Neural progenitor cell (in vitro differentiated cells): ENCODE data around the gene RAP1A. TPM values are rescaled to one million over a fixed set of nuclear protein-coding genes. Genes with fewer than 3 reads are reported as not detected.

Experiments used
- DNase-seq: peaks from one replicate; pipeline ENCODE4 v3.0.0-alpha.2; 2016; ENCODE audit warnings: low spot score
- H2AFZ ChIP-seq: fragments of 200-600 bp; sonication (generic); replicated peaks from 2 replicates; pipeline ENCODE4 v1.6.1; 2016; ENCODE audit warnings: antibody characterized with exemption
- H3F3A ChIP-seq: fragments of 200-600 bp; sonication (generic); 2 replicates; pipeline ENCODE4 v1.6.1; 2016; ENCODE audit warnings: antibody characterized with exemption, low read depth
- H3K27ac ChIP-seq: fragments of 200-600 bp; sonication (generic); 2 replicates; pipeline ENCODE4 v1.5.1; 2016; ENCODE audit warnings: mild to moderate bottlenecking
- H3K27me3 ChIP-seq: fragments of 200-600 bp; sonication (generic); 2 replicates; pipeline ENCODE4 v1.6.1; 2016; ENCODE audit warnings: mild to moderate bottlenecking, moderate library complexity
- H3K36me3 ChIP-seq: fragments of 200-600 bp; sonication (generic); 2 replicates; pipeline ENCODE4 v1.5.1; 2016
- H3K4me1 ChIP-seq: fragments of 200-600 bp; sonication (generic); 2 replicates; pipeline ENCODE4 v1.6.1; 2016; ENCODE audit warnings: mixed run types
- H3K4me2 ChIP-seq: fragments of 200-600 bp; sonication (generic); 2 replicates; pipeline ENCODE4 v1.6.1; 2016
- H3K4me3 ChIP-seq: fragments of 200-600 bp; sonication (generic); 2 replicates; pipeline ENCODE4 v1.5.1; 2016
- H3K79me2 ChIP-seq: fragments of 200-600 bp; sonication (generic); 2 replicates; pipeline ENCODE4 v1.6.1; 2016; ENCODE audit warnings: low read depth
- H3K9ac ChIP-seq: fragments of 200-600 bp; sonication (generic); 2 replicates; pipeline ENCODE4 v1.6.1; 2016
- H3K9me3 ChIP-seq: fragments of 200-600 bp; sonication (generic); 2 replicates; pipeline ENCODE4 v1.5.1; 2016; ENCODE audit warnings: low read depth
- H4K20me1 ChIP-seq: fragments of 200-600 bp; sonication (generic); 2 replicates; pipeline ENCODE4 v1.6.1; 2016; ENCODE audit warnings: low read depth
- H3K27ac Mint-ChIP-seq: 3 replicates; pipeline ENCODE4 v1.8.0; 2021; ENCODE audit warnings: mixed read lengths
- H3K27me3 Mint-ChIP-seq: 2 replicates; pipeline ENCODE4 v1.8.0; 2022; ENCODE audit warnings: low read depth, mild to moderate bottlenecking, inconsistent platforms, moderate library complexity, mixed read lengths; ENCODE audit not compliant: insufficient read depth
- H3K36me3 Mint-ChIP-seq: 3 replicates; pipeline ENCODE4 v1.8.0; 2021; ENCODE audit warnings: mixed read lengths
- H3K4me1 Mint-ChIP-seq: 3 replicates; pipeline ENCODE4 v1.8.0; 2021; ENCODE audit warnings: mixed read lengths
- H3K4me3 Mint-ChIP-seq: 3 replicates; pipeline ENCODE4 v1.8.0; 2021; ENCODE audit warnings: mild to moderate bottlenecking, moderate library complexity, mixed read lengths
- H3K9me3 Mint-ChIP-seq: 3 replicates; pipeline ENCODE4 v1.8.0; 2020; ENCODE audit warnings: mixed read lengths
- EZH2 ChIP-seq: fragments of 200-600 bp; sonication (generic); IDR thresholded peaks from 2 replicates; pipeline ENCODE4 v1.6.1; 2017; ENCODE audit warnings: antibody characterized with exemption, mild to moderate bottlenecking, moderate library complexity
- EZH2phosphoT487 ChIP-seq: fragments of 200-600 bp; sonication (generic); IDR thresholded peaks from 2 replicates; pipeline ENCODE4 v1.6.1; 2017; ENCODE audit warnings: antibody characterized with exemption
- total RNA-seq: library from RNA; depleted of rRNA; stranded (reverse); fragments of >200 nt; gene quantifications from 2 replicates; pipeline ENCODE4 v1.2.3, GENCODE V29; 2015; ENCODE audit warnings: low replicate concordance
- TF ChIP-seq, protein P1 (sequence below): fragments of 200-600 bp; sonication (generic); IDR thresholded peaks from 2 replicates; pipeline ENCODE4 v1.5.1; 2017; ENCODE audit warnings: antibody characterized with exemption, mild to moderate bottlenecking

Gene RAP1A
- total RNA-seq, 1 donor from 2014 or later = 27.5 TPM

DNA sequence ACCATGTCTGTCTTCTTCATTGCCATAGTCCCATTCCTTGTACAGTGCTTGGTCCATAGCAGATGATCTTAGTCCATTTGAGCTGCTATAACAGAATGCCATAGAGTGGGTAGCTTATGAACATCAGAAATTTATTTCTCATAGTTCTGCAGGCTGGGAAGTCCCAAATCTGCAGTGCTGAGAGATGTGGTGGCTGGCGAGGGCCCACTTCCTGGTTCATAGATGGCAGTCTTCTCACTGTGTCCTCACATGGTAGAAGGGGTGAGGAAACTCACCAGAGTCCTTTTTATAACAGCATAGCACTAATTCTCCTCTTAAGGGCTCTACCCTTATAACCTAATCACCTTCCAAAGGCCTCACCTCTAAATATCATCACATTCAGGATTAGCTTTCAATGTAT lies 23.1 kb upstream of the RAP1A start:
- H3K4me3 Mint-ChIP-seq = no peak overlapping the region
- H3K9me3 Mint-ChIP-seq = no peaks in the 10 kb centered on the region
- Histone ChIP-seq H3K79me2 (no peaks in the 10 kb centered on the region), H3K9me3 (no peaks in the 10 kb centered on the region), H3K36me3 (no peaks in the 10 kb centered on the region), H2AFZ (no peak overlapping the region), H3K4me1 (peaks cover 6% of the 10 kb centered on the region), H3K27ac (no peak overlapping the region), H4K20me1 (no peaks in the 10 kb centered on the region), H3K27me3 (no peaks in the 10 kb centered on the region), H3F3A (no peaks in the 10 kb centered on the region), H3K4me3 (no peak overlapping the region), H3K4me2 (no peak overlapping the region), H3K9ac (no peak overlapping the region)
- no peaks in the 10 kb centered on the region for H3K27me3 Mint-ChIP-seq
- DNase-seq = no peak
- H3K27ac Mint-ChIP-seq = no peak overlapping the region
- no peaks in the 10 kb centered on the region for H3K36me3 Mint-ChIP-seq
- H3K4me1 Mint-ChIP-seq = peaks cover 20% of the 10 kb centered on the region
- TF ChIP-seq EZH2phosphoT487 (no peak), EZH2 (no peak)
- TF ChIP-seq, protein P1, sequence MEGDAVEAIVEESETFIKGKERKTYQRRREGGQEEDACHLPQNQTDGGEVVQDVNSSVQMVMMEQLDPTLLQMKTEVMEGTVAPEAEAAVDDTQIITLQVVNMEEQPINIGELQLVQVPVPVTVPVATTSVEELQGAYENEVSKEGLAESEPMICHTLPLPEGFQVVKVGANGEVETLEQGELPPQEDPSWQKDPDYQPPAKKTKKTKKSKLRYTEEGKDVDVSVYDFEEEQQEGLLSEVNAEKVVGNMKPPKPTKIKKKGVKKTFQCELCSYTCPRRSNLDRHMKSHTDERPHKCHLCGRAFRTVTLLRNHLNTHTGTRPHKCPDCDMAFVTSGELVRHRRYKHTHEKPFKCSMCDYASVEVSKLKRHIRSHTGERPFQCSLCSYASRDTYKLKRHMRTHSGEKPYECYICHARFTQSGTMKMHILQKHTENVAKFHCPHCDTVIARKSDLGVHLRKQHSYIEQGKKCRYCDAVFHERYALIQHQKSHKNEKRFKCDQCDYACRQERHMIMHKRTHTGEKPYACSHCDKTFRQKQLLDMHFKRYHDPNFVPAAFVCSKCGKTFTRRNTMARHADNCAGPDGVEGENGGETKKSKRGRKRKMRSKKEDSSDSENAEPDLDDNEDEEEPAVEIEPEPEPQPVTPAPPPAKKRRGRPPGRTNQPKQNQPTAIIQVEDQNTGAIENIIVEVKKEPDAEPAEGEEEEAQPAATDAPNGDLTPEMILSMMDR = no peak

DNA sequence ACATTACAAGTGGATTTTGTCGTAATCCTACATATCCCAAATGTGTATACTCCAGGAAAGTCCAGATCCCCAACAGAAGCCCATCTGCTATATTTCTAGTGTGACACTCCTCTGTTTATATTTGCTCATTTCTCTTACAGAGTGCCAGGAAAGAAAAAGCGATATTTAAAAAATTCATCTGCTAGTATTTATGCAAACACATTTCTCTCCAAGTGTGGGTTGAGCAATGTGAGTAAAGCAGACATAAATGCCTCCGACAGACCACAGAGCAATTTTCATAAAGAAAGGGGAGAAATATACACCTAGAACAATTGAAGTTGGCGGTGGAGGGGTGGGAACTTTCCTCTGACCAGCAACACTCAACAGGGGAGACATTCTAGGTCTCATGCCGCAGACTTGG lies 22.2 kb upstream of the RAP1A start:
- H3K27me3 Mint-ChIP-seq = peaks cover 3% of the 10 kb centered on the region
- peaks cover 15% of the 10 kb centered on the region for H3K4me1 Mint-ChIP-seq
- no peaks in the 10 kb centered on the region for H3K27me3 ChIP-seq
- no peak for DNase-seq
- TF ChIP-seq EZH2 (no peak), EZH2phosphoT487 (no peak)
- TF ChIP-seq, protein P1 = no peak
- no peak overlapping the region for H3K27ac Mint-ChIP-seq
- H3K4me3 Mint-ChIP-seq = no peak overlapping the region
- no peak overlapping the region for H2AFZ ChIP-seq
- H3K4me3 ChIP-seq = no peak overlapping the region
- H3K36me3 ChIP-seq = no peaks in the 10 kb centered on the region
- no peaks in the 10 kb centered on the region for H3K36me3 Mint-ChIP-seq
- no peaks in the 10 kb centered on the region for H3K79me2 ChIP-seq
- H3K4me2 ChIP-seq = no peak overlapping the region
- no peaks in the 10 kb centered on the region for H3K9me3 ChIP-seq
- H3K9ac ChIP-seq = no peak overlapping the region
- no peaks in the 10 kb centered on the region for H4K20me1 ChIP-seq
- H3K27ac ChIP-seq = no peak overlapping the region
- H3F3A ChIP-seq = no peaks in the 10 kb centered on the region
- H3K4me1 ChIP-seq = peaks cover 5% of the 10 kb centered on the region
- no peaks in the 10 kb centered on the region for H3K9me3 Mint-ChIP-seq

DNA sequence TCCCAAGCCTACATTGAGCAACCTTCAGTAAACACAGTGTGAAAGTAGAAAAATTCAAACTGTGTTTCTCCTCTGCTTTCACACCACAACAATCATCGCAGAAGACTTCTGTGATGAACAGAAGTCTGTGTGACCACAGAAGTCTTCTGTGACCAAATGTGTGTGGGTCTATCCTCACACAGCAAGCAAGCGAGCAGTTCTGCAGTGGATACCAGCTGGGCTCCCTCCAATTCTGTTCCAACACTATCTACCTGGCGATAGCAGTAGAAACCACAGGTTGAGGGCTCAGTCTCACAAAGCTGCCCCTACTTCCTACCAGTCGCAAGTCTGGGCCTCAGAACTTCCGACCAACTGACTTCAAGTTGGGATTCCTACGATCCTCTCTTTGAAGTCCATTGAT lies 21.0 kb upstream of the RAP1A start:
- Histone ChIP-seq H3K4me1 (no peaks in the 10 kb centered on the region), H3F3A (no peaks in the 10 kb centered on the region), H3K27me3 (no peaks in the 10 kb centered on the region), H3K9ac (no peak overlapping the region), H3K79me2 (no peaks in the 10 kb centered on the region), H3K9me3 (no peaks in the 10 kb centered on the region), H2AFZ (peak overlapping the region; percentile 27), H3K4me2 (no peak overlapping the region), H3K4me3 (no peak overlapping the region), H4K20me1 (no peaks in the 10 kb centered on the region), H3K27ac (no peak overlapping the region), H3K36me3 (no peaks in the 10 kb centered on the region)
- Mint-ChIP-seq H3K9me3 (no peaks in the 10 kb centered on the region), H3K4me3 (no peak overlapping the region), H3K27me3 (peaks cover 4% of the 10 kb centered on the region), H3K4me1 (peaks cover 5% of the 10 kb centered on the region), H3K36me3 (no peaks in the 10 kb centered on the region), H3K27ac (no peak overlapping the region)
- DNase-seq = no peak
- TF ChIP-seq, protein P1 = no peak
- TF ChIP-seq EZH2 (no peak), EZH2phosphoT487 (no peak)
